OCI-LY3 (cell line): Measurements from ENCODE around the gene PEX6.

ENCODE experiments used
- CTCF ChIP-seq: fragments of 200-600, 300-600 bp; sonication (generic); IDR thresholded peaks from 2 replicates; pipeline ENCODE4 v1.5.1; 2014; ENCODE audit warnings: antibody characterized with exemption, low read length, low read depth
- EZH2phosphoT487 ChIP-seq: fragments of 200-600 bp; shearing (Covaris generic); IDR thresholded peaks from 2 replicates; pipeline ENCODE4 v1.6.1; 2018; ENCODE audit warnings: antibody characterized with exemption, mixed run types, low read depth

GRCh38 chr6:42959917-42960242, 19.1 kb downstream of the PEX6 start:
- TF ChIP-seq CTCF = no peak
- TF ChIP-seq EZH2phosphoT487 = no peak
